H1 (cell line): ENCODE data around the gene ARHGEF16. TPM values are rescaled to one million over a fixed set of nuclear protein-coding genes. Genes with fewer than 3 reads are reported as not detected.

ENCODE experiments used
- HDAC2 ChIP-seq, 2 experiments: fragments of 300-600 bp in 1 of 2; sonication (generic) in 1 of 2; IDR thresholded peaks; 2 replicates each; pipeline ENCODE4 v1.6.1; 2011 to 2012; ENCODE audit warnings: low read depth in 2 of 2, low read length in 2 of 2, mild to moderate bottlenecking in 2 of 2, moderate library complexity in 2 of 2, borderline replicate concordance in 1 of 2, inconsistent platforms in 1 of 2
- POLR2AphosphoS5 ChIP-seq: IDR thresholded peaks from 2 replicates; pipeline ENCODE4 v1.6.1; 2011; ENCODE audit warnings: low read depth, low read length
- RAD21 ChIP-seq, 2 experiments: IDR thresholded peaks in 1 of 2; conservative IDR thresholded peaks in 1 of 2; 2 replicates each; pipeline ENCODE4 v1.6.1; 2011; ENCODE audit warnings: low read depth in 2 of 2, low read length in 2 of 2, improper control_type of control experiment in 1 of 2, inconsistent platforms in 1 of 2, mild to moderate bottlenecking in 1 of 2, moderate library complexity in 1 of 2
- TEAD4 ChIP-seq: IDR thresholded peaks from 2 replicates; pipeline ENCODE4 v1.6.1; 2012; ENCODE audit warnings: low read depth, low read length, inconsistent platforms, mixed read lengths
- polyA plus RNA-seq, 7 experiments: library from polyadenylated mRNA; depleted of rRNA in 3 of 7; stranded (reverse) in 5 of 7; unstranded in 2 of 7; fragments of >200 nt in 5 of 7; fragments of 200-250 nt in 2 of 7; gene quantifications; 1 replicate in 5 of 7; 2 replicates in 1 of 7; 4 replicates in 1 of 7; pipeline versions ENCODE4 v1.2.1 to v1.2.3, GENCODE V29; 2011 to 2013; ENCODE audit warnings: missing spikeins in 2 of 7, mixed read lengths in 2 of 7
- total RNA-seq: library from RNA; stranded (reverse); fragmentation: NEBNext Ultra II Directional; extraction: Animal tissue kit (Norgen Biotek cat#: 25700); gene quantifications from 2 replicates; pipeline ENCODE4 v1.2.1, GENCODE V29; 2021
- TF ChIP-seq, protein P1 (sequence below), 3 experiments: IDR thresholded peaks; 1 replicate in 2 of 3; 2 replicates in 1 of 3; pipeline versions ENCODE4 v1.5.1 to v1.6.1; 2011; ENCODE audit warnings: low read length in 3 of 3, mild to moderate bottlenecking in 3 of 3, inconsistent platforms in 2 of 3, low read depth in 1 of 3, moderate library complexity in 1 of 3; ENCODE audit not compliant: insufficient read depth in 1 of 3; ENCODE audit errors: control extremely low read depth in 1 of 3

ARHGEF16 gene
- total and polyA plus RNA-seq, 2 of the 8 experiments (the other 6 are each of a cell fraction or from before 2014, with no cell fraction given): 18.3 to 20.7 TPM

GRCh38 chr1:3469104-3469848 is 14.8 kb downstream of the ARHGEF16 start (continued):
- TF ChIP-seq HDAC2 (IDR thresholded peaks at IDR 0.05; ENCODE audit: borderline replicate concordance in 1 of 2, low read depth in 2 of 2, low read length in 2 of 2) (no peak), RAD21 (IDR thresholded peaks at IDR 0.05 in 1 of 2, conservative IDR thresholded peaks at IDR 0.05 in 1 of 2; ENCODE audit: low read depth in 2 of 2, low read length in 2 of 2) (no peak), POLR2AphosphoS5 (no peak), TEAD4 (no peak)
- TF ChIP-seq, protein P1, sequence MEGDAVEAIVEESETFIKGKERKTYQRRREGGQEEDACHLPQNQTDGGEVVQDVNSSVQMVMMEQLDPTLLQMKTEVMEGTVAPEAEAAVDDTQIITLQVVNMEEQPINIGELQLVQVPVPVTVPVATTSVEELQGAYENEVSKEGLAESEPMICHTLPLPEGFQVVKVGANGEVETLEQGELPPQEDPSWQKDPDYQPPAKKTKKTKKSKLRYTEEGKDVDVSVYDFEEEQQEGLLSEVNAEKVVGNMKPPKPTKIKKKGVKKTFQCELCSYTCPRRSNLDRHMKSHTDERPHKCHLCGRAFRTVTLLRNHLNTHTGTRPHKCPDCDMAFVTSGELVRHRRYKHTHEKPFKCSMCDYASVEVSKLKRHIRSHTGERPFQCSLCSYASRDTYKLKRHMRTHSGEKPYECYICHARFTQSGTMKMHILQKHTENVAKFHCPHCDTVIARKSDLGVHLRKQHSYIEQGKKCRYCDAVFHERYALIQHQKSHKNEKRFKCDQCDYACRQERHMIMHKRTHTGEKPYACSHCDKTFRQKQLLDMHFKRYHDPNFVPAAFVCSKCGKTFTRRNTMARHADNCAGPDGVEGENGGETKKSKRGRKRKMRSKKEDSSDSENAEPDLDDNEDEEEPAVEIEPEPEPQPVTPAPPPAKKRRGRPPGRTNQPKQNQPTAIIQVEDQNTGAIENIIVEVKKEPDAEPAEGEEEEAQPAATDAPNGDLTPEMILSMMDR (IDR thresholded peaks at IDR 0.05; ENCODE audit: control extremely low read depth in 1 of 3, insufficient read depth in 1 of 3, low read depth in 1 of 3, low read length in 3 of 3): no peak
- TF ChIP-seq, all 59 proteins: peak for 0
